Subcutaneous adipose tissue (tissue), 4 donors: ENCODE results near the gene NANOG. TPM values are rescaled to one million over a fixed set of nuclear protein-coding genes. Genes with fewer than 3 reads are reported as not detected.

Experiments used
- total RNA-seq, 4 donors: library from RNA; depleted of rRNA; stranded (reverse); fragments of >200 nt; gene quantifications; one replicate each; pipeline ENCODE4 v1.1.0, GENCODE V29; 2016
- TF ChIP-seq, protein P1 (sequence below): fragments of 450-650 bp; IDR thresholded peaks from one replicate; pipeline ENCODE4 v1.5.1; 2016; ENCODE audit warnings: low read depth, mild to moderate bottlenecking, control low read depth, antibody characterized with exemption, moderate library complexity

Gene NANOG
- total RNA-seq, 4 donors from 2014 or later = 0.19 TPM; not detected in 3

DNA sequence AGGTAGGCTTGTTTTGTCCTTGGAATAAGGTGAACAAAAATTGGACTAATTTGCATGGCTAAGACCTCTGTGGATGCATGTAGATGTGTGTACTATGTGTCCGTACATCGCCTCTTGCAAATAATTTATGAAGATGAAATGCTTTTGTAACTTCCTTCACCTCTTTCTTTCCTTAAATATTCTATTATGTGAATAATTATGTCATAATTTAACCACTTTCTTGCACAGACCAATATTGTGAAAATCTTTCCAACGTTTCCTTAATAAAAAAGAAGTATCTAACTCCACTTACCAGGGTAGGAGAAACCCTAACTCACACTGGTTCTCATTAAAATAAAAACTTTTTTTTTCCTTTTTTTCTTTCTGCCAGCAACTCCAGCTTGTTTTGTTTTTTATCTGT lies 4.0 kb downstream of the NANOG start:
- TF ChIP-seq, protein P1, sequence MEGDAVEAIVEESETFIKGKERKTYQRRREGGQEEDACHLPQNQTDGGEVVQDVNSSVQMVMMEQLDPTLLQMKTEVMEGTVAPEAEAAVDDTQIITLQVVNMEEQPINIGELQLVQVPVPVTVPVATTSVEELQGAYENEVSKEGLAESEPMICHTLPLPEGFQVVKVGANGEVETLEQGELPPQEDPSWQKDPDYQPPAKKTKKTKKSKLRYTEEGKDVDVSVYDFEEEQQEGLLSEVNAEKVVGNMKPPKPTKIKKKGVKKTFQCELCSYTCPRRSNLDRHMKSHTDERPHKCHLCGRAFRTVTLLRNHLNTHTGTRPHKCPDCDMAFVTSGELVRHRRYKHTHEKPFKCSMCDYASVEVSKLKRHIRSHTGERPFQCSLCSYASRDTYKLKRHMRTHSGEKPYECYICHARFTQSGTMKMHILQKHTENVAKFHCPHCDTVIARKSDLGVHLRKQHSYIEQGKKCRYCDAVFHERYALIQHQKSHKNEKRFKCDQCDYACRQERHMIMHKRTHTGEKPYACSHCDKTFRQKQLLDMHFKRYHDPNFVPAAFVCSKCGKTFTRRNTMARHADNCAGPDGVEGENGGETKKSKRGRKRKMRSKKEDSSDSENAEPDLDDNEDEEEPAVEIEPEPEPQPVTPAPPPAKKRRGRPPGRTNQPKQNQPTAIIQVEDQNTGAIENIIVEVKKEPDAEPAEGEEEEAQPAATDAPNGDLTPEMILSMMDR = no peak

GRCh38 chr12:7797698-7798398 lies 8.6 kb downstream of the NANOG start:
- TF ChIP-seq, protein P1 = no peak

DNA sequence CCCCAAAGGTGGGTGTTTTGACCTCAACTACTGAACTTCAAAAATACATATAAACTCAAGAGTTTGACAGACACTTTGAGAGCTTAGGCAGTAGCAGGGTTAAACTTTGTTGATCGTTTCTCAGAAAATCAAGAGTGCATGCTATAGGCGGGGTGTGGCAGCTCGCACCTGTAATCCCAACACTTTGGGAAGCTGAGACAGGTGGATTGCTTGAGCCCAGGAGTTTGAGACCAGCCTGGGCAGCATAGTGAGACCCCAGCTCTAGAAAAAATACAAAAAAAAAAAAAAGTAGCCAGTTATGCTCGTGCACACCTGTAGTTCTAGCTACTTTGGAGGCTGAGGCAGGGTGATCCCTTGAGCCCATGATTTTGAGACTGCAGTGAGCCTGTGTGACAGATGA lies 12.3 kb downstream of the NANOG start:
- TF ChIP-seq, protein P1 = no peak

DNA sequence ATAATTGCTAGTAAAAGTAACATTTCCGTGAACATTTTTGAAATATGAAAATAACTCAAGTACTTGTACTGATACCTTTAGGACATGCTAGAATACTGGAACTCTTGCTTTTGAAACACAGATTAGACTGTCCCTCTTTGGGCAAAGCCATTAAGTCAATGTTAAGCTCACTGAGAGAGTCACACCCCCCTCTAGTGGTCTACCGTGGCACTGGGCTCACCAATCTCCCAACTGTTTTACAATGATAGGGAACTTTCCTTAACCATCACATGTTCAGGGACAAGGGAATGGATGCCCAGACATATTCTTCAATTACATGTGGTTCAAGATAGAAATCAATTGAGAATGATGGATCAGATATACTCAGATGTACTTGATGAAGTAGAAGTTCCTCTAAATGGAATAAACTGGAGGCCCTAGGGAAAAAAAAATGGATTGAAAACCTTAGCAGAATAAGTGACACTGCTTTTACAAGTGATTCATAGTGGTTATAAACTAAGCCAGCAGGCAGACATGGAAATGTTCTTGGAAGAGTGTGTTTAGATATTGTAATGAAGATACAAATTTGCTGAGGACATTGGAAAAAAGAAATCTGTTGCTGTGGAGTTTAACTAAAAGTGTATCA lies 17.8 kb downstream of the NANOG start:
- TF ChIP-seq, protein P1 = no peak

DNA sequence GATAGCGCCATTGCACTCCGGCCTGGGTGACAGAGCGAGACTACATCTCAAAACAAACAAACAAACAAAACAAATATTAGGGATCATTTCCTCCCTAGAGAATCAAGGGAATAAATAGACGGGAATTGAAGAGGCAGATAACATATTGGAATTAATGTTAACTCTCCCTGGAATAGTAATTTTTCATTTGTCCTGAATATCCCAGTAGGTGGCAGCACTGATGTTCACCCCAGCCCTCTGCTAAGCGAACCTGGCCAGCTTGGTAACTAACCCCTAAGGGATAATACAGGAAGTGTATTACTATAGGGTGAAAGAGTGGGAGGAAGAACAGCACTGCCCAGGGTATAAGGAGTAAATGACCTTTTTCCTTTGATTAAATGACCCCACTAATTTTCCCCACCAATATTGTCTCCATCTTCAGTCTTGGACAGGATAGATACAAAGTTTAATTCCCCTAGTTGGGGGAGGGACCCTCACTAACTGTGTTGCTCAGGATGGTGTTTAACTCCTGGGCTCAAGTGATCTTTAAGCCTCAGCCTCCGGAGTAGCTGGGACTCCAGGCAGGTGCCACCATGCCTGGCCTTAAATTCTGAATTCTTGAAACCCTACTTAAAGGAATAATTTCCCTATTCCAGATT lies 43.0 kb downstream of the NANOG start:
- TF ChIP-seq, protein P1 = no peak

GRCh38 chr12:7833831-7834230 lies 44.6 kb downstream of the NANOG start:
- TF ChIP-seq, protein P1 = no peak

DNA sequence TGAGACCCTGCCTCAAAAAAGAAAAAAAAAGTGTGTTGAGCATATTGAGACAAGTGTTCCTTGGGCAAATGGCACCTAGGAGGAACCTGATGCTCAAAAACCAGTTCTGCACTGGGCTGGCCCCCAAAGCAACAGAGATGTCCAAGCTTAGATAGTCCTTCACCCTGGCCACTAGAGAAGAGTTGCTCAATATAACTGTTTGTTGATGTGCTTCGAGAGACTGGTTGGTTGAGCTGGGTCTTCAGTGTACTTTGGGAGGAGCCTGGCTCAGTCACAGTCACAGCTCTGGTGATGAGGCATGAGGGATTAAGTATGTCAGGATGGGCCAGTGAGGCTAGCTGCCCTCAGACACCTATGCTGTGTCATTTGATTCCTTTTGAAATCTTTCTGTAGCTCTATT lies 45.5 kb downstream of the NANOG start:
- TF ChIP-seq, protein P1 = no peak
